A673 (cell line): ENCODE measurements around the gene TBX1. TPM values are rescaled to one million over a fixed set of nuclear protein-coding genes. Genes with fewer than 3 reads are reported as not detected.

ENCODE experiments used
- BruUV-seq: library from RNA; stranded (reverse); fragments of 400-500 nt; replicated peaks from 2 replicates; lab custom pipeline; 2021; lab: Mats Ljungman, UMichigan
- CTCF ChIA-PET: fragments of 300-600 bp; sonication (Branson Sonifier 250); formaldehyde crosslinking; loops from one replicate; lab custom pipeline; 2022; ENCODE audit warnings: antibody characterized with exemption; lab: Charles Lee
- POLR2A ChIA-PET: fragments of 300-600 bp; sonication (Branson Sonifier 250); formaldehyde crosslinking; loops from one replicate; lab custom pipeline; 2022; ENCODE audit warnings: antibody characterized with exemption; ENCODE audit not compliant: low non-redundant PET; lab: Charles Lee
- DNase-seq: peaks from one replicate; pipeline ENCODE4 v3.0.0-alpha.2; 2015; ENCODE audit warnings: low spot score
- H3K27ac ChIP-seq: fragments of 200-600 bp; sonication (generic); 2 replicates; pipeline ENCODE4 v1.5.1; 2016; ENCODE audit warnings: mixed run types, low read depth, mild to moderate bottlenecking, mixed read lengths, antibody characterized with exemption, low read length; ENCODE audit not compliant: poor library complexity, severe bottlenecking
- H3K27me3 ChIP-seq: fragments of 200-600 bp; sonication (generic); replicated peaks from 2 replicates; pipeline ENCODE4 v1.6.1; 2017; ENCODE audit warnings: mixed run types, low read depth, mild to moderate bottlenecking, mixed read lengths, antibody characterized with exemption, low read length; ENCODE audit not compliant: insufficient read depth, poor library complexity
- H3K36me3 ChIP-seq: fragments of 200-600 bp; sonication (generic); 2 replicates; pipeline ENCODE4 v1.6.1; 2016; ENCODE audit warnings: mixed run types, mild to moderate bottlenecking, mixed read lengths, antibody characterized with exemption, low read length; ENCODE audit not compliant: insufficient read depth, poor library complexity, severe bottlenecking
- H3K4me1 ChIP-seq: fragments of 200-600 bp; sonication (generic); 2 replicates; pipeline ENCODE4 v1.6.1; 2017; ENCODE audit warnings: mixed run types, mild to moderate bottlenecking, mixed read lengths, antibody characterized with exemption, low read length; ENCODE audit not compliant: insufficient read depth, poor library complexity, severe bottlenecking
- H3K4me3 ChIP-seq: fragments of 200-600 bp; sonication (generic); 2 replicates; pipeline ENCODE4 v1.5.1; 2016; ENCODE audit warnings: low read depth, mixed run types, mild to moderate bottlenecking, mixed read lengths, low read length; ENCODE audit not compliant: poor library complexity, severe bottlenecking
- H3K9me3 ChIP-seq: fragments of 200-600 bp; sonication (generic); 2 replicates; pipeline ENCODE4 v1.6.1; 2016; ENCODE audit warnings: mixed run types, low read depth, mild to moderate bottlenecking, mixed read lengths, antibody characterized with exemption, low read length; ENCODE audit not compliant: poor library complexity, severe bottlenecking
- CTCF ChIP-seq: fragments of 300-800, 200-600 bp; sonication (generic); conservative IDR thresholded peaks from 2 replicates; pipeline ENCODE4 v1.5.1; 2017; ENCODE audit warnings: low read depth, mild to moderate bottlenecking, antibody characterized with exemption, low read length, moderate library complexity, mixed read lengths
- EZH2 ChIP-seq: fragments of 200-600 bp; sonication (generic); IDR thresholded peaks from 2 replicates; pipeline ENCODE4 v1.6.1; 2017; ENCODE audit warnings: borderline replicate concordance, low read depth, mild to moderate bottlenecking, mixed read lengths, antibody characterized with exemption, low read length; ENCODE audit not compliant: poor library complexity, severe bottlenecking
- intact Hi-C: fragments of 100-400 bp; cut with micrococcal nuclease; formaldehyde crosslinking; loops from one replicate; pipeline ENCODE4 v1.10.0; 2022; ENCODE audit not compliant: unreplicated experiment
- total RNA-seq: library from RNA; stranded (reverse); gene quantifications from 2 replicates; pipeline ENCODE4 v1.2.3, GENCODE V29; 2021

TBX1 gene
- total RNA-seq, 1 experiment from 2014 or later: 3.6 TPM

- Histone ChIP-seq H3K27me3 (no peaks in the 10 kb centered on the region), H3K27ac (no peak overlapping the region), H3K9me3 (no peaks in the 10 kb centered on the region), H3K4me3 (no peak overlapping the region), H3K4me1 (no peaks in the 10 kb centered on the region), H3K36me3 (no peaks in the 10 kb centered on the region)
- ChIA-PET POLR2A (no interaction called here), CTCF (no interaction called here)
- no TSS peak for BruUV-seq
- no peak for DNase-seq
- TF ChIP-seq EZH2 (no peak), CTCF (no peak)
- intact Hi-C loops: no loop called here
These were observed 20.0 kb upstream of the TBX1 start for GRCh38 chr22:19740586-19740985.

- ChIA-PET CTCF (no interaction called here), POLR2A (no interaction called here)
- Histone ChIP-seq H3K4me1 (no peaks in the 10 kb centered on the region), H3K27ac (no peak overlapping the region), H3K27me3 (no peaks in the 10 kb centered on the region), H3K4me3 (no peak overlapping the region), H3K36me3 (no peaks in the 10 kb centered on the region), H3K9me3 (no peaks in the 10 kb centered on the region)
- TF ChIP-seq EZH2: no peak
- TF ChIP-seq CTCF: no peak
- no TSS peak for BruUV-seq
- DNase-seq: no peak
- intact Hi-C loops: no loop called here
These were observed 19.5 kb upstream of the TBX1 start for GRCh38 chr22:19741053-19741452.

GRCh38 chr22:19742160-19743066 is 18.2 kb upstream of the TBX1 start:
- no TSS peak for BruUV-seq
- intact Hi-C loops: no loop called here
- TF ChIP-seq CTCF (no peak), EZH2 (no peak)
- ChIA-PET POLR2A (no interaction called here), CTCF (interaction anchor here (0.7 to 0.8 kb wide), 2 partner anchors 12 kb away, joined by 3 to 4 read pairs; no protein-coding TSS in a partner anchor)
- H3K4me3 ChIP-seq: no peak overlapping the region
- DNase-seq: no peak
- H3K27ac ChIP-seq: no peak overlapping the region
- no peaks in the 10 kb centered on the region for H3K36me3 ChIP-seq
- no peaks in the 10 kb centered on the region for H3K4me1 ChIP-seq
- no peaks in the 10 kb centered on the region for H3K9me3 ChIP-seq
- no peaks in the 10 kb centered on the region for H3K27me3 ChIP-seq
